Epithelial cell of umbilical artery (primary cell): ENCODE data around the gene TMSB15C. TPM values are rescaled to one million over a fixed set of nuclear protein-coding genes. Genes with fewer than 3 reads are reported as not detected.

Experiments
- total RNA-seq: library from RNA; depleted of rRNA; stranded (reverse); fragments of >200 nt; gene quantifications from 2 replicates; pipeline ENCODE4 v1.2.3, GENCODE V29; 2014

The TMSB15C gene
- 3.2 and 6.5 TPM in 2 replicates for total RNA-seq

GRCh38 chrX:104075778-104076445 is at the start of gene TMSB15C:
TMSB15C (minus strand) TSS chrX:104076236.

GRCh38 chrX:104112326-104112951 is 36.4 kb upstream of the TMSB15C start, which contains the start of gene ZCCHC18:
ZCCHC18 (plus strand) TSS chrX:104112523; CDS start chrX:104114112, 1,589 bp downstream.

DNA sequence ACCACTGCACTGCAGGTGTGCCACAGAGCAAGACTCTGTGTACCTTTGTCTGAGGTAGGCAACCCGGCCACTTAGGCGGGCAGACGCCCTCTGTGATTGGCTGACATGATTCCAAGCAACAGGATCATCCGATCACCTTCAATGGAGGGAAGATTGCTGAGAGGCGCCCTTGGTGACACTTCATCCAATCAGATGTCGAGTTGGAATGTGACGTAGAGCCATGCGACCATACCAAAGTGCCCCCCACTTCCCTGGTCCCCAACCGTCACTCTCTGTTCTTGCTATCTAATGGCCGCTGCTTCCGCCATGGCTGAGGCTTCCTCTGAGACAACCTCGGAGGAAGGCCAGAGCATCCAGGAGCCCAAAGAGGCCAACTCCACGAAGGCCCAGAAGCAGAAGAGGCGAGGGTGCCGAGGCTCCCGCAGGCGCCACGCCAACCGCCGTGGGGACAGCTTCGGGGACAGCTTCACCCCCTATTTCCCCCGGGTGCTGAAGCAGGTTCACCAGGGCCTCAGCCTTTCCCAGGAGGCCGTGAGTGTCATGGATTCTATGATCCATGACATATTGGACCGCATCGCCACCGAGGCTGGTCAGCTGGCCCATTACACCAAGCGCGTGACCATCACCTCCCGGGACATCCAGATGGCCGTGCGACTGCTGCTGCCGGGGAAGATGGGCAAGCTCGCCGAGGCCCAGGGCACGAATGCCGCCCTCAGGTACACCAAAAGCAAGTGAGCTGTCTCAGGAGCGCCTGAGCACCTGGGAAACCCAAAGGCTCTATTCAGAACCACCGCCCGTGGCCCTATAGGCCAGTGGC is 36.1 kb downstream of the TMSB15C start, which contains the start of gene H2BW2:
Gene H2BW2 (plus strand): TSS at position 268 of the 817 bp plus-strand sequence. CDS start 39 bp downstream, at position 307.

Other genes with a start within 250 kb of the TMSB15C start
- 0.15 and 0.32 TPM in 2 replicates for gene RAB9B, start 244.0 kb downstream of the TMSB15C start, total RNA-seq
- 8.4 and 10.7 TPM in 2 replicates for gene TMSB15B, start 113.6 kb downstream of the TMSB15C start, total RNA-seq
- not detected in 2 replicates for gene H2BW1, start 62.5 kb downstream of the TMSB15C start, total RNA-seq
- not detected in 2 replicates for gene H2BW2, start 36.3 kb downstream of the TMSB15C start, total RNA-seq
- gene ZCCHC18, start 36.3 kb upstream of the TMSB15C start, total RNA-seq: 1.3 and 2.9 TPM in 2 replicates
- 4.9 and 8.4 TPM in 2 replicates for gene SLC25A53, start 80.8 kb upstream of the TMSB15C start, total RNA-seq
- 28.3 and 31.3 TPM in 2 replicates for gene FAM199X, start 90.2 kb upstream of the TMSB15C start, total RNA-seq
- not detected in 2 replicates for gene ESX1, start 178.7 kb upstream of the TMSB15C start, total RNA-seq